GM19397 (cell line): ENCODE results near the gene ZC3H7B.
A peak's percentile ranks its signal among the peaks of the same experiment; 100 is the strongest.
"Not testable (repeated sequence)": the region's sequence is repeated elsewhere in the genome, so short reads cannot be mapped to it uniquely, and the experiment has no call there.

ENCODE experiments used
- ATAC-seq: cut with Tn5 transposase; IDR thresholded peaks from one replicate; pipeline ENCODE4 v1.9.1; 2021; ENCODE audit warnings: mild to moderate bottlenecking, moderate library complexity; ENCODE audit not compliant: unreplicated experiment

ZC3H7B gene, protein sequence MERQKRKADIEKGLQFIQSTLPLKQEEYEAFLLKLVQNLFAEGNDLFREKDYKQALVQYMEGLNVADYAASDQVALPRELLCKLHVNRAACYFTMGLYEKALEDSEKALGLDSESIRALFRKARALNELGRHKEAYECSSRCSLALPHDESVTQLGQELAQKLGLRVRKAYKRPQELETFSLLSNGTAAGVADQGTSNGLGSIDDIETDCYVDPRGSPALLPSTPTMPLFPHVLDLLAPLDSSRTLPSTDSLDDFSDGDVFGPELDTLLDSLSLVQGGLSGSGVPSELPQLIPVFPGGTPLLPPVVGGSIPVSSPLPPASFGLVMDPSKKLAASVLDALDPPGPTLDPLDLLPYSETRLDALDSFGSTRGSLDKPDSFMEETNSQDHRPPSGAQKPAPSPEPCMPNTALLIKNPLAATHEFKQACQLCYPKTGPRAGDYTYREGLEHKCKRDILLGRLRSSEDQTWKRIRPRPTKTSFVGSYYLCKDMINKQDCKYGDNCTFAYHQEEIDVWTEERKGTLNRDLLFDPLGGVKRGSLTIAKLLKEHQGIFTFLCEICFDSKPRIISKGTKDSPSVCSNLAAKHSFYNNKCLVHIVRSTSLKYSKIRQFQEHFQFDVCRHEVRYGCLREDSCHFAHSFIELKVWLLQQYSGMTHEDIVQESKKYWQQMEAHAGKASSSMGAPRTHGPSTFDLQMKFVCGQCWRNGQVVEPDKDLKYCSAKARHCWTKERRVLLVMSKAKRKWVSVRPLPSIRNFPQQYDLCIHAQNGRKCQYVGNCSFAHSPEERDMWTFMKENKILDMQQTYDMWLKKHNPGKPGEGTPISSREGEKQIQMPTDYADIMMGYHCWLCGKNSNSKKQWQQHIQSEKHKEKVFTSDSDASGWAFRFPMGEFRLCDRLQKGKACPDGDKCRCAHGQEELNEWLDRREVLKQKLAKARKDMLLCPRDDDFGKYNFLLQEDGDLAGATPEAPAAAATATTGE

DNA sequence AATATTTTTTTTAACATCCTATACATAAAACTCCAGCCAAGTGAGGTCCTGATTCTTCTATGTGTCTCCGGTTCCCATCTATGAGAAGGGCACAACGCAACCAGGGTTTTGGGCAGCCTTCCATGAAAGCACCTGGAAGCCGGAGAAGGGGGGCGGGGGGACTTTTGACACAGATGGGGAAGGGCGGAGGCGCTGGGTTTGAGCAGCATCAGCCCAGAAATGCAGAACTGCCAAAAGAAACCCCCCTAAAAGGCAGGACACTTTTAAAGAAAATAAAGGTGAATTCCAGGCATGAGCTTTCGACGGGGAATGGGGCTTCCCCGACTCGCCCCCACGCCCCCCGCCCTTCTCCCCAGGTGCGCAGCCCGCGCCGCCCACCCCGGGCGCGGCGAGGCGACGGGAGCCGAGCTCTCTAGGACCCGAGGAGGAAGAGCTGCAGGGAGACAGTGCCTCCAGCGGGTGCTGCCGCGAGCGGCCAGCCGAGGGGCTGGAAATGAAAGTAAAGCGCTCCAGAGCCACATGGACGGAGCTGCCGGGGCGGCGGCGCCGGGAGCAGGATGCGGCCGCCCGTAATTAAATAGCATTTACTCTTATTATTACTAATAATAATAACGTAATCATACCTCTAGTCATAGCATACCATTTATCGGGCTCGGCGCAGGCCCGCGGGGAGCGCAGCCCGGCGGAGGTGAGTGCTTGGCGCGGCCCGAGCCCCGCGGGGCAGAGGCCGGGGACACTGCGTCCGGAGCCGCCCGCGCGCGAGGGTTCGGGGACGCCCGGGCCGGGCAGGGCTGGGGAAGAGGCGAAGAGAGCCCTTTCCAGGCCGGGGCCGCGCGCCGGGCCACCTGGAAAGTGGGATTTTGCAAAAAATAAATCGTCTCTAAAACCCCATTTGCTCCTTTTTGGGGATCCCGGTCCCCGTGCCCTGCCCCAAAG is at the start of gene ZC3H7B:
Gene ZC3H7B (plus strand): TSS at position 441 of the 936 bp plus-strand sequence. CDS start 19,136 bp downstream, outside the sequence.
- ATAC-seq = peak; percentile 86

DNA sequence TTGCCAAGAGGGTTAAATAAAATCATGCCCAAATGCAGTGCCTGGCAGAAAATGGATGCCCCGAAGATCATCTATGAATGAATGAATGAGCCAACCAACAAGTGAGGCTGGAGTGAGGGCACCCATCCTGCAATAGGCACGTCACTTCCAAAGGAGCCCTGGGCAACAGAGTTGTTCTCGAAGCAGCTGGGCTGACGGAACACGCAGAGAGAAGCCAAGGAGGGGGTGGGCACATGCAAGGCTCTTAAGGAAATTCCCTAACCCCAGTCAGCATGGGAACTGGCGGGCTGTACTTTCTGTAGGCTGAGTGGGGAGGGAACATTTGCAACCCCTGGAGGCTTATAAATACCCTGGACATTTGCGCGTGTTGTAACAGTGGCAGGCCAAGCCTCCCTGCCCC is 49.0 kb upstream of the ZC3H7B start:
- no peak for ATAC-seq

DNA sequence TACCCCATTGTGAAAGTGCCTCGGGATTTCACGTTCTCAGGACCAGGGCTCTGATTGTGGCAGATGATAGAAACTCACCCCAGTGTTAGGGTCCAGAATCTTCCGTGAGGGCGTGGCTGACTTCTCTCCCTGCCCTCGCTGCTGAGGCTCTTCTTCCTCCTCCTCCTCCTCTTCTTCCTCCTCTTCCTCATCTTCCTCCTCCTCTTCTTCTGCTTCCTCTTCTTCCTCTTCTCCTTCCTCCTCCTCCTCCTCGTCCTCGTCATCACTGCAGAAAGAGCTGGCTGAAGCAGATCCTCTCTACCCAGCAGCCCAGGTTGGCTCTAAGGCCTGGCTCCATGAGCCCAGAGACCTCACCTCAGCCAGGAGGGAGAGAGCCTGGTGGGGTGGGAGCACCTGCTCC is 47.1 kb upstream of the ZC3H7B start:
- ATAC-seq = no peak

DNA sequence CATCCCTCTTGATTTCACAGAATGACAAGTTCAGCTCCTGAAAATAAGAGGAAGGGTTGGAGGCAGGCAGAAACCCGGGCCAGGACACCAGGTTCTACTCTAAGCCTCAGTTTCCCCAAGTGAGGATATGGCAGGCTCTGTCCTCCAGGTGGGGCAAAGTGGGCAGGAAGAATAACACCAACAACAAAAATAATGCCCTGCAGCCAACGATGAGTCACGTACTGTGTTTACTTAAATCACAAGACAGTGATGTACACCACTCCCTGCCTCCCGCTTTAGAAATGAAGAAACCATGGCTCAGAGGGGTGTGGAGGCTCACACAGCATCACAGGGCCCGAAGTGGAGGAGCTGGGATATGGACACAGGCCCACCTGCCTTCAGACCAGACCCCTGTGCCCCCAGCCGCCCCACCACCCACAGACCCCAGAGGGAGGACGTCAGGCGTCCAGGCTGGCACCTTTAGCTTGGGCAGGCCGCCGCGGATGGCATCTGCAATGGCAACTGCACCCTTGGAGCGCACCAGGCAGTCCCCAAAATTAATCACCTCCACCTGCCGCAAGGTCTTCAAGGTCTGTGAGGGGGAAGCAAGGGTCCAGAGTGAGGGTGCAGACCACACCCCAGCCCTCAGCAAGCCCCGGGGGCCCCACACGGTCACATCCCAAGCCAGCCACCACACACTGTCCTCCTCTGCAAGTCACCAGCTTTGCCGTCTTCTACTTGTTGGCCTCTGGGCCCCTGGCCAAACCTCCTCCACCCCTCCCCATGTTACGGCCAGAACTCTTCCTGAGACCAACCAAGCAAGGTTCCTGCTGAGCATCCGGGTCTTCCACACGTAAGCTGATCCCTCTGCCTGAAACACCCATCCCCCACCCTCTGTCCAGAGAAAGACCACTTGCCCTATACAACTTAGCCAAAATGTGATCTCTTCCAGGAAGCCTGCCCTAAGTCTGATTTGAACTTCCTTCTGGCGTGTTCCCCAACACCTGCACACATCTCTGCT is 44.8 kb upstream of the ZC3H7B start:
- ATAC-seq = no peak

DNA sequence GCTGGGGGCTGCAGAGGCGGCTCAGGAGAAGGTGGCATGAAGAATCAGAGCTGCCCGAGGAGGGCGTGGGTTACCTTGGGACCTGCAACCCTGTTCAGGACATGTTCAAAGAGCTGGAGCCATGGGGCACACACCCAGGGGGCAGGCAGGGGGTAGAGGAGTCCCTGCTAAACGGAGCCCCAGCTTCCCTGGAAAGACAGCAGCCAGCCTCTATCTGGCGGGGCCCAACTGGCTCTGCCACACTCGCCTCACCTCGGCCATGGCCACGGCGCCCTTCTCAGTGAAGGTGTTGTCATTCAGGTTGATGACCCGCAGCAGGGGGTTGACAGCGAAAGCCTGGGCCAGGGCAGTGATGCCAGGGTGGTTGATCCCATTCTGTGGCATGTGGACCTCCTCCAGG is 43.6 kb upstream of the ZC3H7B start:
- ATAC-seq = no peak

DNA sequence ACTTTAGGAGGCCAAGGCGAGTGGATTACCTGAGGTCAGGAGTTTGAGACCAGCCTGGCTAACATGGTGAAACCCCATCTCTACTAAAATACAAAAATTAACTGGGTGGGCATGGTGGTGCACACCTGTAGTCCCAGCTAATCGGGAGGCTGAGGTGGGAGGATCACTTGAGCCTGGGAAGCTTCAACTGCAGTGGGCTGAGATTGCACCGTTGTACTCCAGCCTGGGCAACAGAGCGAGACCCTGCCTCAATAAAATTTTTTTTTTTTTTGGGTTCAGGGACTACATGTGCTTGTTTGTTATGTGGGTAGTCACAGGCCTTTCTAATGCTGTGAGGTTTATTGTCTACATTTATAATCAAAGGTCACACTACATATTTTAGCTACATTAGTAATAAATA is 41.6 kb upstream of the ZC3H7B start:
- not testable (repeated sequence) for ATAC-seq

DNA sequence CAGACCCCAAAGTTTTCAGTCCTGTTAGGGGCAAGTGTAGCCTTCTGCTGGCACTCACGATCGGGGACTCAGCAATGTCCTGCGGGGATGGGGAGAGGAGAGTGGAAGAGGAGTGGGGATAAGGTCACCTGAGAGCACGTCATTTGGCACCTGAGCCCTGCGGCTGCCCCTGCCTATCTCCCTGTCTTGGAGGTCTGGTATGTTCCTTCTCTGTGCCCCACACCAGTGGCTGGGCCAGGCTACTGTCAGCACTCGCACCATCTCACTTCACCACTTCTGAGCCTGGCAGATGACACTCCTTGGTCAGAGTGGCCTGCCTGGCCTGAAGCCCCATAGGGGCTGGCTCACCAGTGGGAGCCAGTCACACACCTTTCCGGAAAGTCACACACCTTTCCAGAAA is 40.5 kb upstream of the ZC3H7B start:
- no peak for ATAC-seq

DNA sequence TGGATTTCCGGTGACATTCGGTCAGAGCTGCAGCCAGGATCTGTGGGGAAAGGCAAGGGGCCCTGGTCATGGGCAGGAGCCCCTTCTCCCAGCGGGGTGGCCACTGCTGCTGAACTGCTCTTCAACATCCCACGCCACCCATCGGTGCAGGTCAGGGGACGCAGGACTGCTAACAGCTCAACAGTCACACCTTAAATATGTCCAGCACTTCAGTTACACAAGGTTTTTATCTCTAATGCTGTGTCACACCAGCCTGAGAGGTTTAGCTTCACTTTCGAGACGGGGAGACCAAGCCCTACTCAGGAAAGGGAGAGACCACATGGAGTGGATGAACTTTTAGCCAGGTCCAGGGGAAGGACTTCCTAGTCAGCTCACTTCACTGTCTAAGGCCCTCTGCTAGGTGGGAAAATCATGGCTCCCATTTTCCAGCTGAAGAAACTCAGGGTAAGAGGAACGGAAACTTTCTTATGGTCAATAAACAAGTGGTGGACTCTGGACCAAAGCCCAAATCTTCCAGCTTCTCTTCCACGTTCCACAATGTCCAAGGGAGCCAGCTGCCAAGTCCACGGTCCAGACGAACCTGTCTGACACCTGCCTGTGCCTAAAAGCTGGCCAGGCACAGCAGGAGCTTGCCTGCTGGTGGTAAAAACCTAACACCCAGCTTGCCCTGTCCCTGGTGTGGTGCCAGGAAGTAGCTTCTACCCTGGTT is 39.6 kb upstream of the ZC3H7B start:
- ATAC-seq = no peak

DNA sequence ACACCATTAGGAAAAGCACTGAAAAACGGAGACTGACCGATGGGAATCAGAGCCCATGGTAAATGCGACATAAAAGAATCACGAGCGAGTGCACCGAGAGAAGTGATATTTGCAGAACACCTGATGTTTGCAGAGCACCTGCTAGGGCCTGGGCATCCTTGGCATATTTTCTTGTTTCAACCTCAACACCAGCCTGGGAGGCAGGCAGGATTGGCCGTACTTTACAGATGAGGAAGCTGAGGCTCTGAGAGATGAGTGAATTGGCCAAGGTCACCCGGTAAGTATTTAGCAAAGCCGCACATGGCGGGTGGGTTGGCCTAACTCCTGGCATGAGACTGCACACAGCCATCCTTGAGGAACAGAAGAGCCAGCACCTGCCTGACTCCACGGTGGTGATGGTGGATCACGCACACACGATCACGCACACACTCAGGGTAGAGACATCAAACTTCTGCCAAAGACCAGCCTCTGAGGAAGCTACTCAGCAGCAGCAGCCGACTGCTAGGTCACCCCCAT is 39.0 kb upstream of the ZC3H7B start:
- ATAC-seq = no peak

DNA sequence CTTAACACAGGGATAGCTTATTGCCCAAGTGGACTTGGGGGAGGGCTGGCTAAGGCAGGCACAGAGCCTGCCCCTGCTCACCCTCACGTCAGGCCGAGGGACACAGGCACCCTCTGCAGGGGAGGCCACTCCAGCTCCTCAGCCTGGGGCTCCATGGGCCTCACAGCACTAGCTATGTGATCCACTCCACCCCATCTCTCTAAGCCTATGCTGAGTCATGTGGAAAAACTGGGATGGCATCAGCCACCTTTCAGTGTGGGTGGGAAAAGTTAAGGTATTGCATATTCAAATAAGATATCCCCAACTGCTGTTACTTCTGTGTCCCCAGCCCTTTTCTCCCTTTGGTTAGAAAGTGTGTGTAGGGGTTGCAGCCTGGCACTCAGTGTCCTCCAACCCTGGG is 37.6 kb upstream of the ZC3H7B start:
- no peak for ATAC-seq

DNA sequence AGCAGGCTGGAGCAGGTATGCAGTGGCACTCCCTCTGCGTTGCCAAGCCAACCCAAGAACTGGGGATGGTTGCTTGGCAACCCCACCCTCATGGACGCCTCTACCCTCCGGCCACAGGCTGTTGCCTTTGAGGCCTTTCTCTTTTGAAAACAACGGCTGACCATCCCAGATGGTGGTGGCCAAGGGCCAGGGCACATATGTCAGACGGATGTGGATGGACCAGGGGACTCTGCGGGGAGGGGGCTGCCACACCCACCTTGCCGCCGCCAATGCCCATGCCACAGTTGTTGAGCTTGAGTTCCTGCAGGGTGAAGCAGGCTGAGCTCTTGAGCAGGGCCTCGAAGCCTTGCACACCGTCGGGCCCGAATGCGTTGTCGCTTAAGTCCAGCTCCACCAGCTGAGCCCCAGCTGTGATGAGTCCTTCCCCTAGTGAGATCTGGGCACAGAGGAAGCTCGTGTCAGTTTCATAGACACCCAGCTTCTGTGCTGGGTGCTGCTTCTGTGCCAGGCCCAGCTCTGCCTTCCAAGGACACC is 36.9 kb upstream of the ZC3H7B start:
- ATAC-seq = no peak

DNA sequence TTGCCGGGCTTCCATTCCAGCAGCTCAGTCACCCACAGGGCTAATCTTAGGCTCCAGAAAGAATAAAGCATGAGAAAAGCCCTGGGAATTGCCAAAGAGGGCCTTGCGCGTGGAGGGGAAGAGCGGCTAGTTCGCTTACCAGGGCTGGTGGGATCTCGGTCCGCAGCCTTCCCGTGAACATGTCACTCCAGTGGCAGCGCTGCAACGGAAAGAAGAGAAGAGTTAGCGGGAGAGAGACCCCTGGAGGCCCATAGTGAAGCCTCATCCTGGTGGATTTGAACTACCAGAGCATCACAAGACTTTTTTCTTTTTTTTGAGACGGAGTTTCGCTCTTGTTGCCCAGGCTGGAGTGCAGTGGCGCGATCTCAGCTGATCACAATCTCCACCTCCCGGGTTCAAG is 33.4 kb upstream of the ZC3H7B start:
- no peak for ATAC-seq

DNA sequence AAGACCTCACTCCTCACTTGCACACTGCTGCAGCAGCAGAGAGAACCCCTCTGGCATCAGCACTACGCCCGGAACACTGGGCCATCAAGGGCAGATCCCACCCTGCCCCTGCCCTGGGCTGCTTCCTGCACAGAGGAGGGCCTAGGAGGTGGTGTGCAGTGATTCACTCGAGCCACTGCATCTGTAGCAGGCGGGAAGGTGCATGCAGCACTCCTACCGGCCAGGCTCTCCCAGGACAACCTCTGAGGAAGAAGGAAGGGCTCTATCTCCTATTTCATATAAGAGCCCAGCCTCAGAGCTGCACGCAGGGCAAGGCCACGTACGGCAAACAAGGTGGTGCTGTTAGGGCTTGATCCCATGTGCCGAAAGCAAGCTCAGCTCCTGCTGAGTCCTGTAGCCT is 29.5 kb upstream of the ZC3H7B start:
- ATAC-seq = no peak

DNA sequence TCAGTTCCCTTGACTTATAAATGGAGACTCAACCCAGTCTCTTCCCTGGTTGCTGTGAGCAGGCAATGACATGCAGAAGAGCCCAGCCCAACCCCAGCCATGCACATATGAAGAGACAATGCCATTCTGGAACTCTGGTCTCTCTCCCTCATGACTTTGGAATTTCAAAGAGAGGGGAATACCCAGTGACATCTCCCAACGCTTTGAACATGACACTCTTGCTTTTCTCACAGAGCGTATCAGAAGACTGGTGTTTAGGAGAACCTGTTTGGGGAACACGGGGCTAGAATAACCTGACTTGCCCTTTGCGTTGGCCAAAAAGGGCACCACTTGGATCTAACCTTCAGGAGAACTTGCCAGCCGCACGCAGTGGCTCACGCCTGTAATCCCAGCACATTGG is 28.2 kb upstream of the ZC3H7B start:
- ATAC-seq = no peak

DNA sequence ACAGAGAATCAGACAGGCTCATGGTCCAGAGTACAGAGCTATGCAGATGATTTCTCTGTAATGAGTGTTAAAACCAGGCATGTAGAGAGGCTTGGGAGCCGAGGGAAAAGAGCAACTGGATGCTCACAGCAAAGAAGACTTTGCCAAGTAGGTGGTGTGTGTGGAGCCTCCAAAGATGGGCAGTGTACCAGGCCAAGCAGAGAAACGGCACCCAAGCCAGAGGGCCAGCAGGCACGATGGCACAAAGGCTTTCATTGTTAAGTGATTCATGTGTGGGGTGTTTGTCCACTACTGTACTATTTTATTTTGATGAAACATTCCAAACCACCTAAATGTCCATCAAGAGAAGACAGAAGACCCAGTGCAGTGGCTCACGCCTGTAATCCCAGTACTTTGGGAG is 26.5 kb upstream of the ZC3H7B start:
- ATAC-seq = no peak

DNA sequence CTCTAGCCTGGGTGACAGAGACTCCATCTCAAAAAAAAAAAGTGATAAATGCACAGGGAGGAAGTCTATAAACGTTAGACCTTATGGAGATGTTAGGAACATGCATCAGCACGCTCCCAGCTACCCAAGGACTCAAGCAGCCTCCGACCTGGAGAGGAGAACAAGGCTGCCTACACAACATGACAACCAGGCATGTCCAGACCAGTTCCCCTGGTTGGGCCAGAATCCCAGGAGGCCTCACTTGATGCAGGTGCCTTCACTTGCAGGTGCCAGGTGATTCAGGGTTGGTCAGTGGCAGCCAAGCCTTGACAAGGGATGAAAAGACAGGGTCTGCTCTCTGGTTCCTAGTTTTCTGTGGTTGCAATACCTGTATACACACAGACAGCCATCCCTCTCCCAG is 21.3 kb upstream of the ZC3H7B start:
- ATAC-seq = no peak

DNA sequence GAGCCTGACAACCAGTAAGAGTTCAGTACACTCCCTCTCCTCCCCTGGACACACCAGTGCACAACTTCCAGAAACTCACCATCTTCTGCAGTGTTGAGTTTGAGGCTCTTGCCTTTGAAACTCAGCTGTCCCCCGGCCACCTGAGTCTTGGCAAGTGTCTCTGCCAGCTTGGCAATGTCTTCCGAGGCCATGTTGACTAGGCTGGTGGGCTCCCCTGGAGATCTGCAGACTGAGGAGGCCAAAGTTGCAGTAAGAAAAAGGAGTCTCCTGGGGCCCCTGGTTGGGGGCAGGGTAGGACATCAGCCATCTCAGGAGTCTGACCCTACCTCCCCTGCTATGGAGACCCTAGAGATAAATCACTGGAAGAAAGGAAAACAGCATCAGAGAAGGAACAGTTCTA is 20.5 kb upstream of the ZC3H7B start:
- ATAC-seq = no peak

DNA sequence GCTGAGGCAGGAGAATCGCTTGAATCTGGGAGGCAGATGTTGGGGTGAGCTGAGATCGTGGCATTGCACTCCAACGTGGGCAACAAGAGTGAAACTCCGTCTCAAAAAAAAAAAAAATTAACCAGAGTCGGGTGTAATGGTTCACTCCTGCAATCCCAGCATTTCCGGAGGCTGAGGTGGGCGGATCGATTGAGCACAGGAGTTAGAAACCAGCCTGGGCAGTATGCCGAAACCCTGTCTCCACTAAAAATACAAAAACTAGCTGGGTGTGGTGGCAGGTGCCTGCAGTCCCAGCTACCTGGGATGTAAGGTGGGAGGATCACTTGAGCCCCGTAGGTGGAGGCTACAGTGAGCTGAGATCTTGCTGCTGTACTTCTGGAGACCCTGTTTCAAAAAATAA is 16.9 kb upstream of the ZC3H7B start:
- ATAC-seq = no peak

DNA sequence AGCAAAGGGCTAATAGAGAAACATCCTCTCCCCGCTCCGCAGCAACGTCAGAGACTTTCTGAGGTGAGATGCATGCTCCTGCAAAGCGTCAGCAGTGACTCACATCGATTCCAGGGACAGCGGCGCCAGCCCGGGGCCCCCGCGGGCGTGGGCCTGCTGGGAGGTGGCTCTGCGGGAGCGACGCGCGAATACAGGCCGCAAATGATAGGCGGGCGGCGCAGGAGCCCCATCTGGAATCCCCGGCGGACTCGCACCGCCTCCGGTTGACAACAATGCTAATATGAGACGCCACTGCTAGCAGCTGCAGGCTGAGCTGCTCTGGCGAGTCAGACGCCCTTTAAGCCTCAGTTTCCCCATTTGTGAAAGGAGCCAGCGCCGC is 15.9 kb upstream of the ZC3H7B start:
- peak; percentile 4 for ATAC-seq
